ENCODE measurements around the gene TAF11L12. TPM values are rescaled to one million over a fixed set of nuclear protein-coding genes. Genes with fewer than 3 reads are reported as not detected.
"Not testable (repeated sequence)": the region's sequence is repeated elsewhere in the genome, so short reads cannot be mapped to it uniquely, and the experiment has no call there.

TAF11L12 gene
- total and polyA plus RNA-seq, 2 donors from 2014 or later, result not detected

DNA sequence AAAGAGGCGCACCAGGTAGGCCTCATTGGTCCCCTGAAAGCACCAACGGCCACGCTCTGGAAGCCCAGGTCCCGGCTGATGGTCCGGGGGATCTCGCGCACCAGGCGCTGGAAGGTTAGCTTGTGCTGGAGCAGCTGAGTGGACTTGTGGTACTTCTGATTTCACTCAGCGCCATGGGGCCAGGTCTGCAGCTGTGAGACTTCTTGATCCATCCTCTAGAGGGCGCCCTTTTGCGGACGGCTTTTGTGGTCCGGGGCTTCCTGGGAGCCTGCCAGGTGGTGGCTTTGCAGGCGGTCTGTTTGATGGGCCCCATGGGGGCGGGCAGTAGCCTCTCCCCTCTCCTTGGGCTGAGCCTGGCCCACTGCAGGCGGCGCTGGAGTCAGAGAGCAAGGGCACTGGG lies 10.4 kb downstream of the TAF11L12 start:
- H3K9ac ChIP-seq (ENCODE audit: low read length in 3 of 3), result no peak overlapping the region
- H3K36me3 ChIP-seq (ENCODE audit: control insufficient read depth in 2 of 3, insufficient read depth in 3 of 3, low read length in 3 of 3), result no peaks in the 10 kb centered on the region
- H3K4me1 ChIP-seq (ENCODE audit: control insufficient read depth in 2 of 3, insufficient read depth in 2 of 3, low read depth in 1 of 3, low read length in 3 of 3), result no peaks in the 10 kb centered on the region
- TF ChIP-seq, protein P1, sequence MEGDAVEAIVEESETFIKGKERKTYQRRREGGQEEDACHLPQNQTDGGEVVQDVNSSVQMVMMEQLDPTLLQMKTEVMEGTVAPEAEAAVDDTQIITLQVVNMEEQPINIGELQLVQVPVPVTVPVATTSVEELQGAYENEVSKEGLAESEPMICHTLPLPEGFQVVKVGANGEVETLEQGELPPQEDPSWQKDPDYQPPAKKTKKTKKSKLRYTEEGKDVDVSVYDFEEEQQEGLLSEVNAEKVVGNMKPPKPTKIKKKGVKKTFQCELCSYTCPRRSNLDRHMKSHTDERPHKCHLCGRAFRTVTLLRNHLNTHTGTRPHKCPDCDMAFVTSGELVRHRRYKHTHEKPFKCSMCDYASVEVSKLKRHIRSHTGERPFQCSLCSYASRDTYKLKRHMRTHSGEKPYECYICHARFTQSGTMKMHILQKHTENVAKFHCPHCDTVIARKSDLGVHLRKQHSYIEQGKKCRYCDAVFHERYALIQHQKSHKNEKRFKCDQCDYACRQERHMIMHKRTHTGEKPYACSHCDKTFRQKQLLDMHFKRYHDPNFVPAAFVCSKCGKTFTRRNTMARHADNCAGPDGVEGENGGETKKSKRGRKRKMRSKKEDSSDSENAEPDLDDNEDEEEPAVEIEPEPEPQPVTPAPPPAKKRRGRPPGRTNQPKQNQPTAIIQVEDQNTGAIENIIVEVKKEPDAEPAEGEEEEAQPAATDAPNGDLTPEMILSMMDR (IDR thresholded peaks at IDR 0.05; ENCODE audit: borderline replicate concordance, extremely low read depth, insufficient read depth), result no peak
- FAIRE-seq (no peak), DNase-seq (no peak)
- H3K9me3 ChIP-seq (ENCODE audit: control insufficient read depth in 2 of 3, insufficient read depth in 1 of 3, low read length in 3 of 3), result no peaks in the 10 kb centered on the region
- no peak overlapping the region for H3K4me3 ChIP-seq (ENCODE audit: low read length in 3 of 3)
- no peak overlapping the region for H3K27ac ChIP-seq (ENCODE audit: low read depth in 2 of 2, low read length in 2 of 2)
- H3K27me3 ChIP-seq (ENCODE audit: control insufficient read depth, insufficient read depth, low read length), result no peaks in the 10 kb centered on the region
- intact Hi-C loops (cut with DNase I), result no loop called here

DNA sequence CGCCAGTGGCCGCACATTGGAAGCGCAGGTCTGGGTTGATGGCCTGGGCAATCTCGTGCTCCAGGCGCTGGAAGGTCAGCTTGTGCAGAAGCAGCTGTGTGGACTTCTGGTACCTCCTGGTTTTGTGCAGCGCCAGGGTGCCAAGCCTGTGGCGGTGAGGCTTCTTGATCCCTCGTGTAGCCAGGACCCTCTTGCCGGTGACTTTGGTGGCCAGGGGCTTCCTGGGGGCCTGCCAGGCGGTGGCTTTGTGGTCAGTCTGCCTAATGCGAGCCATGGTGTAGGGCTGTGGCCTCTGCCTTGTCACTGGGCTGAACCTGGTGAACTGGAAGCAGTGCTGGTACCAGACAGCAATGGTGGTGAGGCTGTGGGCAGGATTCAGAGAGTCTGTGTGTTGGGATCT lies 15.5 kb downstream of the TAF11L12 start:
- intact Hi-C loops (cut with DNase I), result no loop called here
- TF ChIP-seq, protein P1 (IDR thresholded peaks at IDR 0.05; ENCODE audit: borderline replicate concordance, extremely low read depth, insufficient read depth), result no peak
- Histone ChIP-seq H3K27ac (ENCODE audit: low read depth in 2 of 2, low read length in 2 of 2) (no peak overlapping the region), H3K9me3 (ENCODE audit: control insufficient read depth in 2 of 3, insufficient read depth in 1 of 3, low read length in 3 of 3) (no peaks in the 10 kb centered on the region), H3K9ac (ENCODE audit: low read length in 3 of 3) (no peak overlapping the region), H3K4me1 (ENCODE audit: control insufficient read depth in 2 of 3, insufficient read depth in 2 of 3, low read depth in 1 of 3, low read length in 3 of 3) (no peaks in the 10 kb centered on the region), H3K36me3 (ENCODE audit: control insufficient read depth in 2 of 3, insufficient read depth in 3 of 3, low read length in 3 of 3) (no peaks in the 10 kb centered on the region), H3K27me3 (ENCODE audit: control insufficient read depth, insufficient read depth, low read length) (no peaks in the 10 kb centered on the region), H3K4me3 (ENCODE audit: low read length in 3 of 3) (no peak overlapping the region)
- DNase-seq, result no peak
- no peak for FAIRE-seq

DNA sequence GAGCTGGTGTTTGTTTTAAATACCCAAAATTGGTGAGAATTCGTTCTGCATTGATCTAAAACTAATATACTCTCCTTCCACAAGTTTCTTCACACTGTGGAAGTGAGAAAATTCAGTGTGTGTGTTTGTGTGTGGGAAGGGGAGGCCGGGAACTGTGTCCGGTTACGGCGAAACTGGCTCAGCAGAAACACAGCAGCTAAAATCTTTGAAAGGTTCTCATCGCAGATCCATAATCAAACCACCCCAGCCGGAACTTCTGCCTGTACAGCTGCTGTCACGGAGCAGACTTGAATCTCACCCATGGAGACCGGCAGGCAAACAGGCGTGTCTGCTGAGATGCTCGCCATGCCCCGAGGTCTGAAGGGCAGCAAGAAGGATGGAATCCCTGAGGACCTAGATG lies 21.6 kb downstream of the TAF11L12 start, which contains the start of gene TAF11L13:
Gene TAF11L13 (plus strand): TSS at position 301 of the 400 bp plus-strand sequence.
- DNase-seq; H3K9me3 ChIP-seq (ENCODE audit: control insufficient read depth in 2 of 3, insufficient read depth in 1 of 3, low read length in 3 of 3); H3K4me1 ChIP-seq (ENCODE audit: control insufficient read depth in 2 of 3, insufficient read depth in 2 of 3, low read depth in 1 of 3, low read length in 3 of 3); H3K36me3 ChIP-seq (ENCODE audit: control insufficient read depth in 2 of 3, insufficient read depth in 3 of 3, low read length in 3 of 3); H3K4me3 ChIP-seq (ENCODE audit: low read length in 3 of 3); FAIRE-seq; H3K27me3 ChIP-seq (ENCODE audit: control insufficient read depth, insufficient read depth, low read length); intact Hi-C loops (cut with DNase I); H3K9ac ChIP-seq (ENCODE audit: low read length in 3 of 3); H3K27ac ChIP-seq (ENCODE audit: low read depth in 2 of 2, low read length in 2 of 2): not testable (repeated sequence)

DNA sequence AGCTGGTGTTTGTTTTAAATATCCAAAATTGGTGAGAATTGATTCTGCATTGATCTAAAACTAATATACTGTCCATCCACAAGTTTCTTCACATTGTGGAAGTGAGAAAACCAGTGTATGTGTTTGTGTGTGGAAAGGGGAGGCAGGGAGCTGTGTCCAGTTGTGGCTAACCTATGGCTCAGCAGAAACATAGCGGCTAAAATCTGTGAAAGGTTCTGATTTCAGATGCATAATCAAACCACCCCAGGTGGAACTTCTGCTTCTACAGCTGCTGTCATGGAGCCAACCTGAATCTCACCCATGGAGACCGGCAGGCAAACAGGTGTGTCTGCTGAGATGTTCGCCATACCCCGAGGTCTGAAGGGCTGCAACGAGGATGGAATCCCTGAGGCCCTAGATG lies 24.0 kb downstream of the TAF11L12 start, which contains the start of gene TAF11L14:
Gene TAF11L14 (plus strand): TSS at position 301 of the 400 bp plus-strand sequence.
- H3K9ac ChIP-seq (ENCODE audit: low read length in 3 of 3), result no peak within 1 kb of the TSS
- H3K4me1 ChIP-seq (ENCODE audit: control insufficient read depth in 2 of 3, insufficient read depth in 2 of 3, low read depth in 1 of 3, low read length in 3 of 3), result no peaks in the 10 kb centered on the region
- no peak within 1 kb of the TSS for H3K27ac ChIP-seq (ENCODE audit: low read depth in 2 of 2, low read length in 2 of 2)
- no peaks in the 10 kb centered on the region for H3K9me3 ChIP-seq (ENCODE audit: control insufficient read depth in 2 of 3, insufficient read depth in 1 of 3, low read length in 3 of 3)
- H3K36me3 ChIP-seq (ENCODE audit: control insufficient read depth in 2 of 3, insufficient read depth in 3 of 3, low read length in 3 of 3), result no peaks in the 10 kb centered on the region
- H3K4me3 ChIP-seq (ENCODE audit: low read length in 3 of 3), result no peak within 1 kb of the TSS
- intact Hi-C loops (cut with DNase I), result no loop called here
- TF ChIP-seq, protein P1 (IDR thresholded peaks at IDR 0.05; ENCODE audit: borderline replicate concordance, extremely low read depth, insufficient read depth), result no peak
- no peaks in the 10 kb centered on the region for H3K27me3 ChIP-seq (ENCODE audit: control insufficient read depth, insufficient read depth, low read length)
- DNase-seq (no peak), FAIRE-seq (no peak)

- H3K27ac ChIP-seq (ENCODE audit: low read depth in 2 of 2, low read length in 2 of 2); H3K36me3 ChIP-seq (ENCODE audit: control insufficient read depth in 2 of 3, insufficient read depth in 3 of 3, low read length in 3 of 3); intact Hi-C loops (cut with DNase I); H3K4me1 ChIP-seq (ENCODE audit: control insufficient read depth in 2 of 3, insufficient read depth in 2 of 3, low read depth in 1 of 3, low read length in 3 of 3); H3K4me3 ChIP-seq (ENCODE audit: low read length in 3 of 3); DNase-seq; H3K9me3 ChIP-seq (ENCODE audit: control insufficient read depth in 2 of 3, insufficient read depth in 1 of 3, low read length in 3 of 3); FAIRE-seq; H3K27me3 ChIP-seq (ENCODE audit: control insufficient read depth, insufficient read depth, low read length); H3K9ac ChIP-seq (ENCODE audit: low read length in 3 of 3): not testable (repeated sequence)
Measured at GRCh38 chr5:17649232-17649631, 39.0 kb downstream of the TAF11L12 start.

- peak in 1 of 5 donors; percentile 74 for DNase-seq
- H3K4me3 ChIP-seq (ENCODE audit: low read length in 3 of 3); FAIRE-seq; H3K36me3 ChIP-seq (ENCODE audit: control insufficient read depth in 2 of 3, insufficient read depth in 3 of 3, low read length in 3 of 3); H3K27ac ChIP-seq (ENCODE audit: low read depth in 2 of 2, low read length in 2 of 2); H3K27me3 ChIP-seq (ENCODE audit: control insufficient read depth, insufficient read depth, low read length); H3K4me1 ChIP-seq (ENCODE audit: control insufficient read depth in 2 of 3, insufficient read depth in 2 of 3, low read depth in 1 of 3, low read length in 3 of 3); H3K9ac ChIP-seq (ENCODE audit: low read length in 3 of 3); intact Hi-C loops (cut with DNase I); H3K9me3 ChIP-seq (ENCODE audit: control insufficient read depth in 2 of 3, insufficient read depth in 1 of 3, low read length in 3 of 3): not testable (repeated sequence)
Measured at GRCh38 chr5:17655201-17655759, 45.1 kb downstream of the TAF11L12 start.

Data from kidney (tissue), 14 donors.